GM12865 (cell line): ENCODE data around the gene HTR1D.
A peak's percentile ranks its signal among the peaks of the same experiment; 100 is the strongest.

ENCODE experiments used
- DNase-seq: peaks from one replicate; pipeline ENCODE4 v3.0.0; 2010; ENCODE audit warnings: low read depth
- H3K4me3 ChIP-seq: 2 replicates; pipeline ENCODE4 v1.5.1; 2011; ENCODE audit warnings: mild to moderate bottlenecking, low read depth, low read length, control low read depth
- CTCF ChIP-seq: IDR thresholded peaks from 2 replicates; pipeline ENCODE4 v1.5.1; 2011; ENCODE audit warnings: low read length, control low read depth, low read depth, inconsistent platforms; ENCODE audit not compliant: insufficient read depth; ENCODE audit errors: missing control alignments

The HTR1D gene

GRCh38 chr1:23166854-23167253 is 50.4 kb downstream of the HTR1D start:
- peak overlapping the region; percentile 98; the same call in 1 of the 2 replicates for H3K4me3 ChIP-seq
- no peak for TF ChIP-seq CTCF
- DNase-seq, result no peak

GRCh38 chr1:23163395-23163794 is 53.9 kb downstream of the HTR1D start:
- TF ChIP-seq CTCF, result no peak
- H3K4me3 ChIP-seq, result no peak overlapping the region
- DNase-seq, result no peak

- H3K4me3 ChIP-seq, result no peak overlapping the region
- TF ChIP-seq CTCF, result no peak
- no peak for DNase-seq
Observed at GRCh38 chr1:23159963-23160877, 57.1 kb downstream of the HTR1D start.

GRCh38 chr1:23156940-23157339 is 60.4 kb downstream of the HTR1D start:
- TF ChIP-seq CTCF, result no peak
- no peak overlapping the region for H3K4me3 ChIP-seq
- DNase-seq, result no peak

- no peak overlapping the region for H3K4me3 ChIP-seq
- no peak for DNase-seq
- no peak for TF ChIP-seq CTCF
Observed at GRCh38 chr1:23152966-23153684, 64.2 kb downstream of the HTR1D start.

GRCh38 chr1:23150742-23151141 is 66.6 kb downstream of the HTR1D start:
- no peak for TF ChIP-seq CTCF
- H3K4me3 ChIP-seq, result no peak overlapping the region
- DNase-seq, result no peak
